Measurements from ENCODE around the gene ZNF845.
"Not testable (repeated sequence)": the region's sequence is repeated elsewhere in the genome, so short reads cannot be mapped to it uniquely, and the experiment has no call there.

The ZNF845 gene

GRCh38 chr19:53389978-53390377 lies 56.4 kb downstream of the ZNF845 start:
- Histone ChIP-seq H3K9ac (ENCODE audit: low read length) (no peak overlapping the region), H3K9me2 (replicated peaks; ENCODE audit: insufficient read depth, low read length) (no peaks in the 10 kb centered on the region), H3K27me3 (replicated peaks; ENCODE audit: insufficient read depth, low read length) (no peaks in the 10 kb centered on the region), H4K20me1 (ENCODE audit: insufficient read depth, low read length) (no peaks in the 10 kb centered on the region), H3K4me2 (ENCODE audit: low read depth, low read length) (no peak overlapping the region), H3K4me1 (ENCODE audit: low read length) (no peaks in the 10 kb centered on the region), H2AFZ (ENCODE audit: low read length) (no peak overlapping the region), H3F3A (ENCODE audit: insufficient read depth, low read length) (no peaks in the 10 kb centered on the region), H3K4me3 (ENCODE audit: low read length) (no peak overlapping the region), H3K79me2 (ENCODE audit: low read length) (no peaks in the 10 kb centered on the region), H3K9me3 (replicated peaks; ENCODE audit: insufficient read depth, low read length) (no peaks in the 10 kb centered on the region), H3K27ac (ENCODE audit: low read length) (no peak overlapping the region), H3K36me3 (replicated peaks; ENCODE audit: insufficient read depth, low read length) (no peaks in the 10 kb centered on the region)
- TF ChIP-seq EZH2 (optimal IDR thresholded peaks at IDR 0.05; ENCODE audit: low read depth, low read length) (no peak), CTCF (IDR thresholded peaks at IDR 0.05; ENCODE audit: low read length) (no peak), EZH2phosphoT487 (IDR thresholded peaks at IDR 0.05; ENCODE audit: low read length) (no peak)
- no peak for DNase-seq

- Histone ChIP-seq H3K36me3 (replicated peaks; ENCODE audit: insufficient read depth, low read length) (peaks cover 3% of the 10 kb centered on the region; the same call in 1 of the 2 replicates), H3K27me3 (replicated peaks; ENCODE audit: insufficient read depth, low read length) (no peaks in the 10 kb centered on the region), H3K9me3 (replicated peaks; ENCODE audit: insufficient read depth, low read length) (no peaks in the 10 kb centered on the region), H3K4me1 (ENCODE audit: low read length) (no peaks in the 10 kb centered on the region), H3K9me2 (replicated peaks; ENCODE audit: insufficient read depth, low read length) (no peaks in the 10 kb centered on the region), H2AFZ (ENCODE audit: low read length) (peak overlapping the region; percentile 66), H3K79me2 (ENCODE audit: low read length) (peaks cover 7% of the 10 kb centered on the region), H3K4me3 (ENCODE audit: low read length) (peak overlapping the region; percentile 85), H3K27ac (ENCODE audit: low read length) (no peak overlapping the region), H3K9ac (ENCODE audit: low read length) (no peak overlapping the region; the same call in 1 of the 2 replicates), H4K20me1 (ENCODE audit: insufficient read depth, low read length) (no peaks in the 10 kb centered on the region), H3K4me2 (ENCODE audit: low read depth, low read length) (peak overlapping the region; percentile 75), H3F3A (ENCODE audit: insufficient read depth, low read length) (no peaks in the 10 kb centered on the region)
- no peak for DNase-seq
- no peak for TF ChIP-seq CTCF (IDR thresholded peaks at IDR 0.05; ENCODE audit: low read length)
- TF ChIP-seq EZH2phosphoT487 (IDR thresholded peaks at IDR 0.05; ENCODE audit: low read length) = no peak
- TF ChIP-seq EZH2 (optimal IDR thresholded peaks at IDR 0.05; ENCODE audit: low read depth, low read length) = no peak
Measured at GRCh38 chr19:53394522-53394973, 61.0 kb downstream of the ZNF845 start.

GRCh38 chr19:53394974-53395839 lies 61.7 kb downstream of the ZNF845 start, which contains the start of gene ZNF765:
TSS of gene ZNF765 (plus strand) at chr19:53395149. CDS start at chr19:53398016, 2,867 bp downstream.
- H3K36me3 ChIP-seq (replicated peaks; ENCODE audit: insufficient read depth, low read length) = peaks cover 3% of the 10 kb centered on the region; the same call in 1 of the 2 replicates
- peak within 1 kb of the TSS; percentile 68; the same call in 1 of the 2 replicates for H3K27ac ChIP-seq (ENCODE audit: low read length)
- peak within 1 kb of the TSS; percentile 84 for H3K9ac ChIP-seq (ENCODE audit: low read length)
- TF ChIP-seq EZH2phosphoT487 (IDR thresholded peaks at IDR 0.05; ENCODE audit: low read length) = no peak
- no peak for TF ChIP-seq EZH2 (optimal IDR thresholded peaks at IDR 0.05; ENCODE audit: low read depth, low read length)
- TF ChIP-seq CTCF (IDR thresholded peaks at IDR 0.05; ENCODE audit: low read length) = peak; percentile 40
- no peaks in the 10 kb centered on the region for H3K4me1 ChIP-seq (ENCODE audit: low read length)
- DNase-seq = peak; percentile 90
- peaks cover 7% of the 10 kb centered on the region for H3K79me2 ChIP-seq (ENCODE audit: low read length)
- no peaks in the 10 kb centered on the region for H4K20me1 ChIP-seq (ENCODE audit: insufficient read depth, low read length)
- peak within 1 kb of the TSS; percentile 79 for H3K4me2 ChIP-seq (ENCODE audit: low read depth, low read length)
- no peaks in the 10 kb centered on the region for H3K9me3 ChIP-seq (replicated peaks; ENCODE audit: insufficient read depth, low read length)
- no peaks in the 10 kb centered on the region for H3F3A ChIP-seq (ENCODE audit: insufficient read depth, low read length)
- H3K9me2 ChIP-seq (replicated peaks; ENCODE audit: insufficient read depth, low read length) = no peaks in the 10 kb centered on the region
- H3K27me3 ChIP-seq (replicated peaks; ENCODE audit: insufficient read depth, low read length) = no peaks in the 10 kb centered on the region
- H3K4me3 ChIP-seq (ENCODE audit: low read length) = peak within 1 kb of the TSS; percentile 85
- peak within 1 kb of the TSS; percentile 92 for H2AFZ ChIP-seq (ENCODE audit: low read length)

- H3K9ac ChIP-seq (ENCODE audit: low read length) = peak overlapping the region; percentile 84; the same call in 1 of the 2 replicates
- not testable (repeated sequence) for H3K9me2 ChIP-seq (replicated peaks; ENCODE audit: insufficient read depth, low read length); H3K27me3 ChIP-seq (replicated peaks; ENCODE audit: insufficient read depth, low read length); H3K79me2 ChIP-seq (ENCODE audit: low read length); H3K4me1 ChIP-seq (ENCODE audit: low read length); H4K20me1 ChIP-seq (ENCODE audit: insufficient read depth, low read length); H3K36me3 ChIP-seq (replicated peaks; ENCODE audit: insufficient read depth, low read length); H3F3A ChIP-seq (ENCODE audit: insufficient read depth, low read length); DNase-seq; H3K9me3 ChIP-seq (replicated peaks; ENCODE audit: insufficient read depth, low read length); H3K27ac ChIP-seq (ENCODE audit: low read length)
- H2AFZ ChIP-seq (ENCODE audit: low read length) = peak overlapping the region; percentile 92
- peak overlapping the region; percentile 85 for H3K4me3 ChIP-seq (ENCODE audit: low read length)
- H3K4me2 ChIP-seq (ENCODE audit: low read depth, low read length) = peak overlapping the region; percentile 79
Measured at GRCh38 chr19:53395840-53396524, 62.4 kb downstream of the ZNF845 start.
